RWPE2 (cell line): ENCODE results near the gene PCAT6.

ENCODE experiments used
- ATAC-seq: fragments of 200-7000 bp; cut with Tn5 transposase; 3 replicates; pipeline ENCODE4 v1.9.1; 2021; ENCODE audit warnings: low read depth
- DNase-seq: peaks from one replicate; pipeline ENCODE4 v3.0.0-alpha.2; 2020; ENCODE audit warnings: low spot score
- H3K27ac ChIP-seq: fragments of 450-650 bp; 2 replicates; pipeline ENCODE4 v1.5.1; 2017; ENCODE audit warnings: mild to moderate bottlenecking; ENCODE audit not compliant: poor library complexity, severe bottlenecking
- H3K27me3 ChIP-seq: fragments of 250-450 bp; sonication (Bioruptor Pico); 2 replicates; pipeline ENCODE4 v1.5.1; 2021; ENCODE audit warnings: mild to moderate bottlenecking, moderate library complexity; ENCODE audit not compliant: insufficient read depth, poor library complexity, severe bottlenecking
- H3K36me3 ChIP-seq: fragments of 250-450 bp; sonication (Bioruptor Pico); 2 replicates; pipeline ENCODE4 v1.5.1; 2020; ENCODE audit warnings: low read depth, mild to moderate bottlenecking, moderate library complexity
- H3K4me1 ChIP-seq: fragments of 250-450 bp; sonication (Bioruptor Pico); 2 replicates; pipeline ENCODE4 v1.5.1; 2021; ENCODE audit warnings: mild to moderate bottlenecking, moderate library complexity; ENCODE audit not compliant: insufficient read depth, poor library complexity, severe bottlenecking
- H3K4me3 ChIP-seq: fragments of 250-450 bp; sonication (Bioruptor Pico); 2 replicates; pipeline ENCODE4 v1.5.1; 2021; ENCODE audit warnings: mild to moderate bottlenecking, moderate library complexity; ENCODE audit not compliant: severe bottlenecking
- H3K9me3 ChIP-seq: fragments of 250-450 bp; sonication (Bioruptor Pico); 2 replicates; pipeline ENCODE4 v1.5.1; 2021; ENCODE audit warnings: mild to moderate bottlenecking, moderate library complexity; ENCODE audit not compliant: severe bottlenecking
- CTCF ChIP-seq: fragments of 450-650 bp; IDR thresholded peaks from one replicate; pipeline ENCODE4 v1.5.1; 2017; ENCODE audit warnings: mild to moderate bottlenecking, moderate library complexity; ENCODE audit not compliant: poor library complexity, severe bottlenecking

Gene PCAT6

GRCh38 chr1:202834771-202835547 lies 24.2 kb downstream of the PCAT6 start:
- Histone ChIP-seq H3K27ac (no peak overlapping the region), H3K36me3 (no peaks in the 10 kb centered on the region), H3K4me3 (no peak overlapping the region), H3K9me3 (no peaks in the 10 kb centered on the region), H3K27me3 (no peaks in the 10 kb centered on the region), H3K4me1 (peaks cover 13% of the 10 kb centered on the region)
- DNase-seq (no peak), ATAC-seq (peak; percentile 66; the same call in 1 of the 3 replicates)
- TF ChIP-seq CTCF = no peak

- Histone ChIP-seq H3K36me3 (no peaks in the 10 kb centered on the region), H3K27ac (no peak overlapping the region), H3K4me3 (no peak overlapping the region), H3K27me3 (no peaks in the 10 kb centered on the region), H3K9me3 (no peaks in the 10 kb centered on the region), H3K4me1 (peaks cover 13% of the 10 kb centered on the region)
- TF ChIP-seq CTCF = no peak
- ATAC-seq (no peak), DNase-seq (no peak)
These were observed 24.9 kb downstream of the PCAT6 start for GRCh38 chr1:202835548-202836072.

- H3K27me3 ChIP-seq = no peaks in the 10 kb centered on the region
- no peak for TF ChIP-seq CTCF
- H3K4me1 ChIP-seq = peaks cover 13% of the 10 kb centered on the region
- no peak overlapping the region for H3K4me3 ChIP-seq
- H3K9me3 ChIP-seq = no peaks in the 10 kb centered on the region
- peak overlapping the region; percentile 8 for H3K27ac ChIP-seq
- H3K36me3 ChIP-seq = no peaks in the 10 kb centered on the region
- peak; percentile 73 for ATAC-seq
- DNase-seq = no peak
These were observed 26.1 kb downstream of the PCAT6 start for GRCh38 chr1:202836623-202837403.

GRCh38 chr1:202837746-202838262 lies 27.1 kb downstream of the PCAT6 start:
- DNase-seq (no peak), ATAC-seq (no peak)
- H3K27ac ChIP-seq = no peak overlapping the region

More at GRCh38 chr1:202837746-202838262, 27.1 kb downstream of the PCAT6 start:
- H3K4me3 ChIP-seq = no peak overlapping the region
- no peaks in the 10 kb centered on the region for H3K36me3 ChIP-seq
- H3K4me1 ChIP-seq = peaks cover 13% of the 10 kb centered on the region
- H3K27me3 ChIP-seq = no peaks in the 10 kb centered on the region
- TF ChIP-seq CTCF = no peak
- no peaks in the 10 kb centered on the region for H3K9me3 ChIP-seq
